Hypothalamus (tissue), 51 donors: ENCODE data around the gene MBD3.

ENCODE experiments used
- DNase-seq, 51 donors: peaks; one replicate each; lab custom pipeline; 2025; lab: John Stamatoyannopoulos, UW

Gene MBD3

GRCh38 chr19:1619703-1620102, 27.0 kb upstream of the MBD3 start:
- DNase-seq, result no peak

DNA sequence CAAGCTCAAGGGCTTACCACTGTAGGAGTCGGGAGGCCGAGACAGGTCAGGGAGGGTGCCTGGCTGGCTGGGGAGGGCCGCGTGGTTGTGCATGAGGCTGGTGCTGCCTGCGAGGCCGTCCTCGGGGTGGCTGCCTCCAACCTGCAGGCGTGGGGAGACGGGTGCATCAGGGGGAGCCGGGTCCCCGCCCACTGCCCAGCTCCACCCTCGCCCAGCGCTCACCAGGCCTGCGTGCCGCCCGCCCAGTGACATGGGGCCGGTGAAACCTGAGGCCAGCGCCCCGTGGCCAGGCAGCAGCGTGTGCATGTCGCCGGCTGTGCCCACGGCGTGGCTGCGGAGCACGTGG, 26.4 kb upstream of the MBD3 start:
- no peak for DNase-seq

GRCh38 chr19:1618157-1619093, 25.8 kb upstream of the MBD3 start:
- DNase-seq, result peak in 1 of 51 donors; percentile 9

DNA sequence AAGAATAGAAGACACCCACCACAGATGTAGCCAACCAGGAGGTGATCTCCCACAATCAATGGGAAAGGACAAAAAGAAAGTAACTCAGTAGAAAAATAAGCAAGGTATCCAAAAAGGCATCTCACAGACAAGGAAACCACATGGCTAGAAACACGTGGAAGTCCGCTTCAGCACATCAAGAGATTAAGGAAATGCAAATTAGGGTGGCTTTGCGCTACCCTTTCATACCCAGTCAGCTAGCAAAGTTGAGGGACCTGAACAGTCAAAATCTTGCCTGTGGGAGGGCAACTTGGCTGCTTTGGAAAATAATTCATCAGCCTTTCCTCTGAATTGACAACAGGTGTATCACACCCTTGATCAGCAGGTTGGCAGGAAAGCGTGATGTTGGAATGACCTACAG, 24.2 kb upstream of the MBD3 start:
- no peak for DNase-seq

- no peak for DNase-seq
Measured at GRCh38 chr19:1616396-1616795, 23.7 kb upstream of the MBD3 start.

DNA sequence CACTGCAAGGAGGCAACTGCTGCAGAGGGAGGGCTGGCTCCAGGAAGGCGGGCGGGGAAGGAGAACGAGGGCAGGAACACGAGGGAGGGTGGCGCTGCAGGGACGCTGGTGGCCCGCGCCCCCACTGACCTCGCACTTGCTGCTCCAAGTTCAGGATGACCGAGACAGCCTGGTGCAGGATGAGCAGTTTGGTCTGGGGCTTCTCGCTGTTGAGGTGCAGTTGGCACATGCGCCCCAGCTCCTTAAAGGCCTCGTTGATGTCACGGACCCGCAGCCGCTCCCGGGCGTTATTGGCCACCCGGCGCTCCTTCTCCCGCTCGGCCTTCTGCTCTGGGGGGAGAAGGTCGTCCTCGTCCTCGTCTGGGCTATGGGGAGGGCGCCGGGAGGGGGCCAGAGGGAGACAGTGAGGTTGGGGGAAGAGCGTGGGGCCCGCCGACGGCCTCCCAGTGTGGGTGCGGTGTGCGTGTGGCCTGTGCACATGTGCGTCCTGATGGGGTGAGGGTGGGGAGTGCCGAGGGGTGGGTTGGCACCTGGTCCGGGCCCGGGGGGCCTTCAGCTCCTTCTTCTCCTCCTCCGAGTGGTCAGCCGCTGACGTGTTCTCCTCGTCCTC, 22.6 kb upstream of the MBD3 start:
- DNase-seq, result no peak

DNA sequence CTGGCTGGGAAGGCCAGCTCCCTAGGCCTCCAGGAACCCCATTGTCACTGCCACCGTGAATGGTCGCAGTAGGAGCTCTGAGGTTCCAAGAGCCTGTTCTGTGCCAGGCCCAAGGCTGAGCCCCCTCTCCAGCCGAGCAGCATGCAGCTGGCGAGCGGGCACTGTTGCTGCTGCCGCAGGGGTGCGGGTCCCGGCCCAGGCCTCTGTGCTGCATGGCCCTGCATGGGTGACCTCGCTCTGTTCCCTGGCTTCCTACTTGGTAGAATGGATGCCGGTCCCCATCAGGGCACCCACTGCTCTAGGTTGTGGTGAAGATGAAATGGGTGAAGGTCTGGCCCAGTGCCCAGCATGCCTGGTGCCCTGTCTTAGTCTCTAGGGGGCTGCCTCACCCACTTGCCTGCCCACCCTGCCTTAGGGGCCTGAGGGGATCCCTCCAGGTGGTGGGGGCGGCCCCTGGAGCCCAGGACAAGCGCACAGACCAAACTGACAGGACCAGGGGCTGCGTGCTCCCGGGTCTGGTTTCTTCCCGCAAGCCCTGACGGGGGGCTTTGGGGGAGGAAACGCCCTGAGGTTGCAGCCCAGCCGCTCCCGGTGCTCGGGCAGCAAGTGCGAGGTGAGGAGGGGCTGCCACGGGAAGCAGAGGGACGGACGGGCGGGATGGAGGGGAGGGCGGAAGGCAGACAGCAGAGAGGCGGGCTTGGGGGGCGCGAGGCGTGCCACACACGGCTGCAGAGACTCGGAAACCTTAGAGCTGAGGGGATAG, 21.3 kb upstream of the MBD3 start:
- DNase-seq, result no peak

DNA sequence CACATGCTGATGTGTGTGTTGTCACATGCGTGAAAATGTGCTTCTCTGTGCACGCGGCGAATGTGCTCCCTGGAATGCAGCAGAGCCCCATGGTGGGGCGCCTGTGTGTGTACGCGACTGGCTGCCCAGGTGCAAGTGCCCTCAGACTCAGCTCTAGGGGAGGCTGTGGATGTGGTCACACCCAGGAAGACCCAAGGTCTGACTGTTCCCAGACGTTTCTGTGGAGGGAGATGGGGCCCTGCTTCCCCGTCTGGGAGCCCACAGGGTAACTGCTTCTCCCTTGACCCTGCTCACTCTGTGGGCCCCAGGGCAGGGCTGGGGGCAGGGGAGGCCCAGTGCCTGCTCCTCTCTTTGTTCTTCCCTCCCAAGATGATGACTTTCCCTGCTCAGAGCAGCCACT, 20.5 kb upstream of the MBD3 start:
- no peak for DNase-seq

- no peak for DNase-seq
Measured at GRCh38 chr19:1612114-1613086, 19.7 kb upstream of the MBD3 start.

- DNase-seq, result no peak
Measured at GRCh38 chr19:1611353-1611752, 18.7 kb upstream of the MBD3 start.

- no peak for DNase-seq
Measured at GRCh38 chr19:1610579-1610978, 17.9 kb upstream of the MBD3 start.

- no peak for DNase-seq
Measured at GRCh38 chr19:1609680-1610474, 17.2 kb upstream of the MBD3 start.

DNA sequence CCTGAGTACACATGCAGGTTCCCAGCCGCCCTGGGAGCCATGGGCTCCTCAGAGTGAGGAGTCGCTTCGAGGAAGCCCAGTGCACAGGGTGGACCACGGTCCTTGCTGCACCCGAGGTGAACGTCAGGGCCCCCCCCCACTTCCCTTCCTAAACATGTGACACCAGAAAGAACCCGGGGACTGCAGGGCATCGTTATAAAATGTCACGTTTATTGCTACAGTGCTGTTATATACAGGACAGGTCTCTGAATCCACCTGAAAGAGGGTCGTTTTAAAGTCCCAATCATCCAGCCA, 16.4 kb upstream of the MBD3 start:
- no peak for DNase-seq

DNA sequence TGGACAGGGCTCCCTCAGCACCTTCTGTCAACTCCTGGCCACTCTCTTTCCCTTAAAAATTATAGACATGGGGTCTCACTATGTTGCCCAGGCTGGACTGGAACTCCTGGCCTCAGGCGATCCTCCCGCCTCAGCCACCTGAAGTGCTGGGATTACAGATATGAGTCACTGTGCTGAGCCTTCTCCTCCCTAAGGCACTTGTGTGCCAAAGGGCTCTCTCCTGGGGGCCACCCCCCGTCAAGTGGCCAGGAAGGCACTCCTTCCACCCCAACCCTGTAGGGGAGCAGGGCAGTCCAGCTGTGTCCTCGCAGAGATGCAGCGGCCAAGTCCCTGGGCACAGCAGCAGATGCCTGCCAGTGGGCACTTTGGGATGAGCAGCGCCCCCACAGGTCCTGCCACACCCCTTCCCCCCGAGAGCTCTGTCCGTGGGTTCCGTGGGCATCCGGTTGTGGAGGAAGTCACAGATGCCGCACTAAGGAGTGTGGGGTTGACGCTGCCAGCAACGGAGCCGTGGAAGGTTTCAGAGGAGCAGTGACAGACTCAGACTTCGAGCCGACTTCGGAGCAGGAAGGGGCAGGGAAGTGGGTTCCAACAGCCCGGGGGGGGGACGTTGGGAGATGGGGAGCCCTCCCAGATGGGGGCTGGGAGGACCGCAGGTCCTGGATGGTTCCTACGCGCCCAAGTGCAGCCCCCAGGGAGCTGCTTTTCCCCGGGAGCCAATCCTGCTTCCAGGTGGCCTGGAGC, 15.9 kb upstream of the MBD3 start:
- DNase-seq, result no peak

GRCh38 chr19:1606138-1606651, 13.5 kb upstream of the MBD3 start:
- peak in 2 of 51 donors; percentile 43 to 53 for DNase-seq

DNA sequence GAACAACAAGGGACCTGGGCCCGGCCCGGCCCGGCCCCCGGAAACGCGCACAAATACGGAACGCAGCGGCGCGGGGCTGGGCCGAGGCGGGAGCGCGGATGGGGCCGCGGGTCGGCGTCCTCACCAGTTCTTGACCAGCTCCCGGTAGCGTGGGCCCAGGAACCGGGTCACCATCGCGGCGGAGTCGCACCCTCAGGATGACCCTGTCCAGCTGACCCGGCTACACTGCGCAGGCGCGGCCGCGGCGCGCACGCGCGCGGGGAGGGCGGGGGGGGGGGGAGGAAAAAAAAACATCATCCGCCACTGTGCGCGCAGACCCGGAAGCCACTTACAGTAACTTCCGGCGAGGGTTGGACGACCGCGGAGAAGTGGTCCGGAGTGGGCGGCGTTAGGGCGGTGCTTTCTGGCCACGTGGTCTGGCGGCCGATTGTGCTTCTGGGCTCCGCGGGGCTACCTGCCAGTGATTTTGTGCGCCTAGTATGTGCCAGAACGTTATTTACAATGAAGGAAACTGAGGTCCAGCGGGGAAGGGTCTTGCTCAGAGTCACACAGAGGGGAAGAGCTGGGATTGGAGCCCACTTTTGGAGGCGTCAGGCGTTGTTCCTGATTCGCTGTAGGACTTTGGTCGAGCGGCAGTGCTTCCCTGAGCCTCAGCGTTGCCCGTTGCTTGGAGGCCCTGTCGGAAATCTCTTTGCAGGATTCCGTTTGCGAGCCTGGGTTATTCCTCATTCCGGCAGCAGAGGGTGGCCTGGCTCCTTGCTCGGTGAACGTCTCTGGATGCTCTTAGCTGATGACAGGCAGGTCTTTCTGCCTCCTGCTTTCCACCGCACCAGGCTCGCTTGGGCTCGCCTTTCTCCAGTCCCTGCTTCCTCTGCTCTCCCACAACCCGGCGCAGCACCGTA, 12.8 kb upstream of the MBD3 start, which contains the start of gene UQCR11:
TSS of gene UQCR11 (minus strand) at position 227 of the 902 bp plus-strand sequence. CDS start at position 174, 53 bp downstream.
- peak; percentile 81 to 98 (median 93) for DNase-seq

- DNase-seq, result no peak
Measured at GRCh38 chr19:1602091-1602707, 9.5 kb upstream of the MBD3 start.
